Adrenal gland (tissue), 12 donors: Measurements from ENCODE around the gene UNC5CL. TPM values are rescaled to one million over a fixed set of nuclear protein-coding genes. Genes with fewer than 3 reads are reported as not detected.

Source experiments
- DNase-seq, 7 donors: peaks; one replicate each; pipeline ENCODE4 v3.0.0-alpha.2; 2019 to 2020
- H3K27ac ChIP-seq, 5 donors: fragments of 200-600 bp; sonication (generic) in 4 of 5; 1 replicate in 3 of 5; 2 replicates in 2 of 5; pipeline versions ENCODE4 v1.5.1 to v1.8.0; 2016 to 2020; ENCODE audit warnings: mild to moderate bottlenecking in 1 of 5
- H3K27me3 ChIP-seq: fragments of 200-600 bp; 2 replicates; pipeline ENCODE4 v1.8.0; 2021
- H3K36me3 ChIP-seq, 2 donors: fragments of 200-600 bp; replicated peaks in 1 of 2; 1 replicate in 1 of 2; 2 replicates in 1 of 2; pipeline versions ENCODE4 v1.5.1 to v1.8.0; 2018 to 2022
- H3K4me1 ChIP-seq, 2 donors: fragments of 200-600 bp; replicated peaks in 1 of 2; 1 replicate in 1 of 2; 2 replicates in 1 of 2; pipeline versions ENCODE4 v1.5.1 to v1.8.0; 2018 to 2021
- H3K4me3 ChIP-seq, 4 donors: fragments of 200-600 bp; sonication (generic) in 3 of 4; one replicate each; pipeline ENCODE4 v1.5.1; 2016 to 2018
- H3K9me3 ChIP-seq, 3 donors: fragments of 200-600 bp; sonication (generic) in 1 of 3; replicated peaks in 1 of 3; 1 replicate in 2 of 3; 2 replicates in 1 of 3; pipeline versions ENCODE4 v1.5.1 to v1.8.0; 2016 to 2021
- CTCF ChIP-seq, 6 experiments: fragments of 450-650 bp in 4 of 6; fragments of 200-600 bp in 2 of 6; sonication (generic) in 1 of 6; IDR thresholded peaks; 1 replicate in 5 of 6; 2 replicates in 1 of 6; pipeline versions ENCODE4 v1.5.1 to v1.8.0; 2016 to 2021; ENCODE audit warnings: antibody characterized with exemption in 6 of 6, mild to moderate bottlenecking in 2 of 6, moderate library complexity in 1 of 6
- POLR2A ChIP-seq, 2 donors: fragments of 450-650 bp; IDR thresholded peaks; one replicate each; pipeline ENCODE4 v1.6.1; 2017; ENCODE audit warnings: antibody characterized with exemption in 2 of 2, mild to moderate bottlenecking in 2 of 2, moderate library complexity in 1 of 2
- WGBS, 4 donors: extraction: QIAGEN DNeasy Blood & Tissue Kit in 2 of 4; methylation state at CpG; one replicate each; pipeline versions ENCODE4 v1.1.5 to v1.1.7; 2013 to 2017; 5-methylcytosine and 5-hydroxymethylcytosine counted together
- intact Hi-C, 2 donors: fragments of 100-400 bp; cut with DNase I; formaldehyde crosslinking; loops; one replicate each; pipeline versions ENCODE4 v1.14.1 to v1.15.0; 2022 to 2023
- polyA plus RNA-seq, 3 donors: library from polyadenylated mRNA; stranded (reverse); fragments of 200-250 nt in 2 of 3; fragments of 350-450 nt in 1 of 3; fragmentation: Illumina TruSeq in 1 of 3; extraction: RNeasy Lipid Tissue Mini Kit (QIAGEN cat#74804) in 1 of 3; gene quantifications; one replicate each; pipeline ENCODE4 v1.2.3, GENCODE V29; 2013 to 2014
- total RNA-seq, 9 donors: library from RNA; depleted of rRNA in 4 of 9; stranded (reverse); fragments of >200 nt in 4 of 9; fragments of 120-200 nt in 1 of 9; fragmentation: NEBNext Ultra II Directional in 1 of 9; extraction: Animal tissue kit (Norgen Biotek cat#: 25700) in 1 of 9; gene quantifications; one replicate each; pipeline versions ENCODE4 v1.1.0 to v1.2.4, GENCODE V29; 2013 to 2023
- donor health status: healthy with polysubstance abuse.
- donor health status: Bipolar disorder and iron deficiency.
- donor health status: DM: yes; HTN: yes; CAD: no.
- donor health status: DM: no; HTN: no; CAD: no.
- donor health status: DM: no; HTN: no; CAD: no.
- donor health status: DM: yes; HTN: yes; CAD: no.

UNC5CL gene
- total and polyA plus RNA-seq, 12 donors: 0.20 to 1.6 (median 0.86) TPM

- no peaks in the 10 kb centered on the region for H3K36me3 ChIP-seq
- TF ChIP-seq CTCF (IDR thresholded peaks at IDR 0.05): no peak
- no peak for TF ChIP-seq POLR2A (IDR thresholded peaks at IDR 0.05)
- no peaks in the 10 kb centered on the region for H3K27me3 ChIP-seq
- no peaks in the 10 kb centered on the region for H3K9me3 ChIP-seq
- H3K4me1 ChIP-seq: no peaks in the 10 kb centered on the region
- WGBS, 4 donors: 66 to 82% (median 75%) methylated on average over 2 of the region's 2 CpGs
- H3K27ac ChIP-seq: no peak overlapping the region
- H3K4me3 ChIP-seq: no peak overlapping the region
- no peak for DNase-seq
- intact Hi-C loops: no loop called here
These were observed 19.8 kb upstream of the UNC5CL start for GRCh38 chr6:41058783-41059181.

GRCh38 chr6:41056768-41057490, 17.9 kb upstream of the UNC5CL start:
- intact Hi-C loops: no loop called here
- H3K27ac ChIP-seq: no peak overlapping the region
- WGBS, 4 donors: 92 to 98% (median 97%) methylated on average over 6 of the region's 6 CpGs
- no peaks in the 10 kb centered on the region for H3K36me3 ChIP-seq
- no peaks in the 10 kb centered on the region for H3K4me1 ChIP-seq
- H3K27me3 ChIP-seq: no peaks in the 10 kb centered on the region
- no peak overlapping the region for H3K4me3 ChIP-seq
- TF ChIP-seq POLR2A (IDR thresholded peaks at IDR 0.05): no peak
- no peak for TF ChIP-seq CTCF (IDR thresholded peaks at IDR 0.05)
- no peaks in the 10 kb centered on the region for H3K9me3 ChIP-seq
- DNase-seq: no peak

- 65 to 74% (median 69%) methylated on average over 3 of the region's 3 CpGs for WGBS, 4 donors
- Histone ChIP-seq H3K36me3 (no peaks in the 10 kb centered on the region), H3K9me3 (no peaks in the 10 kb centered on the region), H3K4me1 (no peaks in the 10 kb centered on the region), H3K27me3 (no peaks in the 10 kb centered on the region), H3K27ac (no peak overlapping the region), H3K4me3 (no peak overlapping the region)
- no peak for TF ChIP-seq CTCF (IDR thresholded peaks at IDR 0.05)
- no peak for TF ChIP-seq POLR2A (IDR thresholded peaks at IDR 0.05)
- no peak for DNase-seq
- intact Hi-C loops: no loop called here
These were observed 16.1 kb upstream of the UNC5CL start for GRCh38 chr6:41055149-41055548.

- TF ChIP-seq CTCF (IDR thresholded peaks at IDR 0.05): no peak
- TF ChIP-seq POLR2A (IDR thresholded peaks at IDR 0.05): no peak
- Histone ChIP-seq H3K36me3 (no peaks in the 10 kb centered on the region), H3K9me3 (no peaks in the 10 kb centered on the region), H3K4me1 (no peaks in the 10 kb centered on the region), H3K27ac (no peak overlapping the region), H3K27me3 (no peaks in the 10 kb centered on the region), H3K4me3 (no peak overlapping the region)
- no peak for DNase-seq
- intact Hi-C loops: no loop called here
- 95 to 100% (median 96%) methylated on average over 3 of the region's 3 CpGs for WGBS, 4 donors
These were observed 15.5 kb upstream of the UNC5CL start for GRCh38 chr6:41054511-41054910.
